GM19455 (cell line): Measurements from ENCODE around the gene MED1.
"Not testable (repeated sequence)": the region's sequence is repeated elsewhere in the genome, so short reads cannot be mapped to it uniquely, and the experiment has no call there.

ENCODE experiments used
- ATAC-seq: cut with Tn5 transposase; IDR thresholded peaks from one replicate; pipeline ENCODE4 v1.9.1; 2021; ENCODE audit not compliant: unreplicated experiment

Gene MED1

DNA sequence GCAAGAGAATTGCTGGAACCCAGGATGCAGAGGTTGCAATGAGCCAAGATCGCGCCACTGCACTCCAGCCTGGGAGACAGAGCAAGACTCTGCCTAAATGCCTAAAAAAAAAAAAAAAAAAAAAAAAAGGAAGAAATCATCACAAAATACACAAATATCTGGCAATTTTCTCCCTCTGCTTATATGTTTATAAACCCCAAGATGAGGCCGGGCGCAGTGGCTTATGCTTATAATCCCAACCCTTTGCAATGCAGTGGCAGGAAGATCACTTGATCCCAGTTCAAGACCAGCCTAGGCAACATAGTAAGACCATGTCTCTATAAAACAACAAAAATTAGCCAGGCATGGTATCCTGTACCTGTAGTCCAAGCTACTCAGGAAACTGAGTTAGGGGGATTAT, 21.5 kb downstream of the MED1 start:
- no peak for ATAC-seq

DNA sequence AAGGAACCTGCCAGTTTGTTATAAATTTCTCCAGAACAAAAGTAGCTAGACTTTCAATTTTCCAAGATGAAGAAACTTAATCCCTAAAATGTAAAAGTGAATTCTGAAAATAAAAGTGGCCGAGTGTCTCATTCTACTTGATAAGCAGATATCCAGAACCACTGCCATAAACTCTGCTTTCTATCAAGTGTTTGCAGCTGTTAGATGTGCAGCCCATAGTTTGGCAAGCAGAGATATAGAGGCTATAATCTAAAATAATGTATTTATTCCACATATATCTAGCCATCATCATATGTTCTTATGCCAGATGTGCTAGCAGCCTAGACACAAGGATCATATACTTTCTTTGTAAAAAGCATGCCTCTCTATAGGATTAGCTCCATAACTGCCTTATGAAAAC, 34.9 kb downstream of the MED1 start:
- ATAC-seq = no peak

DNA sequence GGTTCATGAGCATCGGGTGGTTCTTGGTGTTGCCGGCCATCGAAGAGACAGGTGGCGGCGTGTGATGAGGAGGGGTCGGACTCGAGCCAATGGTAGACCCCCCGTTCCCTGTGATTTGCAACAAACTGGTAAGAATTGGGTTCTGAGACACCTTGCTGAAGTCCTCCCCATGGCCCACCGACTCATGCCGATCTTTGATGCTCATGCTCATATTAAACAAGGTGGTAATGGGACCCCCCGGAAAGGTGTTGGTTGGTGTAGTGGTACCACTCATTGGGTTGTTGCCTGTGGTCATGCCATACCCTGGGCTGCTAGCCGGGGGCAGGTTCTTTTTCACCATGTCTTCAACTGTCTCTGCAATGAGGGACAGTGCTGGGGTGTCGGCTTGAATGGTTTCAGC, 40.8 kb downstream of the MED1 start:
- no peak for ATAC-seq

DNA sequence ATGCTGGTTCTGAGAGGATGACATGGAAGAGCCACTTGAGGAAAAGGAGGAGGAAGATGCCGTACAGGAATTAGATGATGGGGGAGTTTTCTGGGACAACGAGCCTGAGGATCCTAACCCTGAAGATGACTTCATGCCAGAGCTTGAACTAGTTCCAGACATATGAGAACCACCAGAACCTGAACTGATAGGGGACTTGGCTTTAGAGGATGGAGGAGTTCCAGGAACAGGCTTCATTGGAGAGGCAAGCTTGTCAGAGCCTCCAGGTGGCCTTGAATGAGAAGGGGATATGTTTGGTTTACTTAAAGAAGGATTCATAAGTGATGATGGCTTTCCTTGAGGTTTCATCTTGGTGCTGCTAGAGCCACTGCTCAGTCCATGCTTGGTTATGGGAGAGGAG, 42.7 kb downstream of the MED1 start:
- no peak for ATAC-seq

DNA sequence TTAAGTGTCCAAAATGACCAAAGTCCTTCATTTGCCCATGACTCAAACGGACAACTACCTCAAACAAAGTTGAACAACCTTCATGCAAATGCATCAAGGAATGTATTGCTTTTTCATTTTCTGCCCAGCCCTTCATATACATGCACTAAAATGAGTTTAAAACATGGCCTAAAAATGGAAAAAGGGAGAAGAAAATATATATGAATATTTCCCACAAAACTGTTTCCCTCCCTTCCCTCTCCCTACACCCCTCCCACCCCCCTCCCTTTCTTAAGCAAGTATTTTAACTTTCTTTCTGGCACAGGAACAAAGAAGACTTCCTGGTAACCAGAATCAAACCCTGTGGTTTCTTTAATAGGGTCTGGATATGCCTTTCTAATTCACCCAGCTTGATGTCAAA, 44.1 kb downstream of the MED1 start:
- ATAC-seq = no peak

DNA sequence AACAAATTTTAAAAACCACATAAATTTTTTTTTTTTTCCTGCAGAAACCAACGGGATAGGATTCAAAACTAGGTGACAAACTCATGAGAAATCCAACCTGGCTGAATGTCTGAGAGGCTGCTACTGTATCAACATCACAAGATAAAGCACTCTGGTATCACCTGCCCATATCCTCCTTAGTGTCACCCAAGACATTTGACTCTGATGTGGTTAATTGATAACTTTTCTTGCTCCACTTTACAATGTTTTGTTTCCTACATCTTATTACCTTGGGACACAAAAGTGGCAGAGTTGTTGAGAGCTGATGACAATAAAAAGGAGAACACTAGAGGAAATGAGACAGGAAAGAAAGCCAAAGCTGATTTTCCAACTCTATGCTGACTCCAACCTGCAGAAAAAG, 45.6 kb downstream of the MED1 start:
- no peak for ATAC-seq

DNA sequence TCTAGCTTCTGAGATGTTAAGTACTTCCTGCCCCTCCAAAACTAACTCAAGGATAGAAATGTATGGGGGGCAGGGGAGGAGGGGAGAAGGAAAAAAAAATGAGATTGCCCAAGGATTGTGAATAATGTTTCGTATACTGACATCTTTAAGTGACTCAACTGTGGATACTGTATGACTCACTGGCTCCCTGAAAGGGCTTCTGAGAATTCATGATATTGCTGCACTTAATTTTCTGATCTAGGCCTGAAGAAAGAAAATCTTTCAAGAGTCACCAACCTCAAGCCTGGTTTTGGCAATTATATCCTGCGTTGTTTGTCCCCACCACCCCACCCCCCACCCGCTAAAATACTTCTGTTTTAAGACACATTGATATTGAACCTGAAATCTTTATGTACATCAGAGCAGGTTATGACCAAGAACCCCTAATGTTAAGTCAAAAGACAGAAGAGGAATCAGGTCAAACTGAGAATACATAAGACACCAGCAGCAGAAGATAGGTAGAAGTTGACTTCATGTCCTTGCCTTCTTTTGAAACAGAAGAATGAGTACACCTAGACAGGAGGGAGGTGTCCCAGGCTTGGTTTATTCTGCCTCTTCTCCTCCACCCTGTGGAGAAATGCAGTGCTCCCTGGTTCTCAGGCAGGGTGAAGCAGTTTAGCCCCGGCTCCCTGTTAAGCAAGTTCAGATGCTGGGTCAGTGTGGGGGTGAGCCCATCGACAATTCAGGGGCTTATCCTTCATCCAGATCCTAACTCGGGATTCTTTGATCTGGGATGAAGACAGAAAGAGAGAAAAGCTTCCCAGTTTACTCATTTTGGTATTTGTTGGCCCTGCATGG, 46.3 kb downstream of the MED1 start:
- ATAC-seq = no peak

DNA sequence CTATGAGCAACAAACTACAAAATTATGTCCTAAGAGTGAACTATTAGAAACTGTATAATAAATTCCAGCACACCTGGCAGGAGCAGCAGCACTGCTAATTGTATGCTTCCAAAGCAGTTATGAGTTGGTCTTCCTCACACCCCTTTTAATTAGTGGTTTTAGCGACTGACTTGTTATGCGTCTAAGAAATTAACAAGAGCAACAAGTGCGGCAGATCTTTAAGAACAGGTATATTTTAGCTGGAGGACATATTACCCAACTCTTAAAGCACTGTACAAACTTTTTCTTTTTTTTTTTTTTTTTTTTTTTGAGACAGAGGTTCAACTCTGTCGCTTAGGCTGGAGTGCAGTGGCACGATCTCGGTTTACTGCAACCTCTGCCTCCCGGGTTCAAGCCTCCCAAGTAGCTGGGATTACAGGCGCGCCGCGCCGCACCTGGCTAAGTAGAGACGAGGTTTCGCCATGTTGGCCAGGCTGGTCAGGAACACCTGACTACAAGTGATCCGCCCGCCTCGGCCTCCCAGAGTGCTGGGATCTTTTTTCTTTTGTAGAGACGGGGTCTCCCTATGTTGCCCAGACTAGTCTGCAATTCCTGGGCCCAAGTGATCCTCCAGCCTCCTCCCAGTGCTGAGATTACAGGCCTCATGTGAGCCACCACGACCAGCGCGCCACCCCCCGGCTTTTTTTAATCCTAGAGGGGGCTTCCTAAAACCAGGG, 48.0 kb downstream of the MED1 start:
- no peak for ATAC-seq

DNA sequence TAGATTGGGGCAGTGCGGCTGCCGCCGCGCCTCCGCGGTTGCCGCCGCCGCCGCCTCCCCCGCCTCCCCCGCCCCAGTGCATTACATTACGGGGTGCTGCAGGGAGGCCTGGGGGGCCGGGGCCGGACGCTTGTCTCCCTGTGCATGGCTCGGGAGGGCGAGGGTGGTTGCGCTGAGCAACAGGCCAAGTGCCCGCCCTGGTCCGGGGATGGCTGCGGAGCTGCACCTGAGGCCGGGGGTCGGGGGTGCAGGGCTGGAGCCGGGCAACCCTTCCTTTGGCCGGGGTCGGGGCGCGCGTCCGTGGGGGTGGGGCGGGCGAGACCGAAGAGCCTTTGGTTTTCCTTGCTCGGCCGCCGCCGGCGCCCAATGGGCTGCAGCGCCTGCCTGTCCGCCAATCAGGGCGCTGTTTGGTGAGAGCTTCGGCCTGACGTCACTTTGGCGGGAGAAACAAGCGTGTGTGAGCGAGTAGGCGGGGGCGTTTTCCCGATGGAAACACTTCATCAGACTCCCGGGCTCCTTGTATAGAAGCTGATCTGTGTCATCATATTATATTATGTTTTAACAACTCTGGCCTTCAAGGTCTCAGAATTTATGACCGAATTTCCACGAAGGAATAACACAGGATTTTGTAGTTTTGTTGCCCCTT, 48.7 kb downstream of the MED1 start:
- ATAC-seq = peak; percentile 53

DNA sequence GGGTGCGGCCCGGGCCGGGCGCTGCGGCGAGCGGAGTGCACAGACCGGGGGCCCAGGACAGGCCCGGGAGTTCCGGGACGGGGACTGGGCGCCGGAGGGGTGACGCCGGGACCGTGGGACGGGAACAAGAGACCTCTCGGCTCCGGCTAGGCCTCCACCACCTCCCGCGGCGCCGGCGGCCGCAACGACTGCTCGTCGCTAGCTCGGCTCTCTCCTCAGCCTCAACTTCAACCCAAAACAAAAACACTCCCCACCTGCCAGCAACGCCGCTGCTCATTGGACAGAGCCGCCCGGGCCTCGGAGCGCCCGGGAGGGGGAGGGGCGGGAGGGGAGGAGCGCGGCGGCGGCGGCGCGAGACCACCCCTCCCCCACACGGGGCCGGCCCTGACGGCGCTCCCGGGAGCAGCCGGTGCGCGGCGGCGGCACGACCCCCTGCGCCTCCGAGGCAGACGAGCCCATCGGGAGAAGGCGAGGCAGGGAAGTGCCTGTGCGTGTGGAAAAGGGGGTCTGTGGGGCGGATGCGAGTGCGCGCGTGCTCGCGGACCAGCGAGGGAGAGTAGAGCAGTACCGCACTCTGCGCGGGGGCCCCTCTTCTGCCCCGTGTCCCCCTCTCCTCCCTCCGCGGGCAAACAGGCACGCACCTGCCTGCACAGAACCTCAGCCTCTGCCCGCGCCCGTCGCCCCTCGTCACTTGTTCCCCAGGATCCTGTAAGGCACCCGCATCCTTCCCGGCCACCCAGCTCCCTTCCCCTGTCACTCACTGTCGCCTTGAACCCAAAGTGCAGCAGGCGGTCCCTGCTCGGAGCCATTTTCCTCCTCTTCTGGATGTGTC, 49.4 kb downstream of the MED1 start, which contains the start of gene FBXL20:
Gene FBXL20, minus strand, starts transcription at position 215 of the 832 bp plus-strand sequence. CDS start 224 bp downstream, outside the sequence.
- peak; percentile 69 for ATAC-seq

DNA sequence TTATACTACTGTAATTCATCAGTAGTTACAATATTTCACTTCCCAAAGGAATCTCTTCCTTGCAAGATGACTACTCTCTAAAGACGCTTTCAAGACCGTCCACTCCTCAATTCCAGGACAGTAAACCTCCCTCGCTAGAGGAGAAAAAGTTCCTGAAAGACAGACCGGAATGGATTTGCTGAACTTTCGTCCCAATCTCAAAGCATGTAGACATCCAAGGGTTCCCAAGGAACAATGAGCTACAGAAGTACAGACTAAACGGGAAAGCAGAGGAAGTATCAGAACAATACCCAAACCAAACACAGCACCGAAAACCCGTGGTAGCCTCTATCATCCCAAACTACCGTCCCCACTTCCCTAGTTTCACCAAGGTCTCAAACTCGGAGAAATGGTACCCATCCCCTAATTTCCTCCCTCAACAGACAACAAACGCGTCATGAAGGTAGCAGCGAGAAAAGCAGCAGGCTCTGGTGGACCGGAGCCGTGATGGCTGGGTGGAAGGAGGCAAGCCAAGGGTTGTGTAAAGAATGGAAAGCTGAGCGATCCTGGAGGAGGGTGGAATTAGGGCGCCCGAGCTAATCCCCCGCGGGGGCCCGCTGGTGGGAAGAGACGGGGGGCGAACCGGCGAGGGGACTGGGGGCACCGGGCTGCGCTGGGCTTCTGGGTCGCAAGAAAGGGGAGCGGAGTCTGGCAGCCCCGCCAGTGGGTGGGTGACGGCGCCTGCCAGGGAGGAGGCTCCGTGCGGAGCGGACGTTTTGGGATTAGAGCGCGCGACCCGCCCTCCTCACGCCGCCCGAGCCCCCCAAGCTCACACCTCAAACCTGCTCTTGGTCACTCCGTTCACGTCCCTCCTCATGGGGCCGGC, 50.3 kb downstream of the MED1 start:
- peak; percentile 23 for ATAC-seq

DNA sequence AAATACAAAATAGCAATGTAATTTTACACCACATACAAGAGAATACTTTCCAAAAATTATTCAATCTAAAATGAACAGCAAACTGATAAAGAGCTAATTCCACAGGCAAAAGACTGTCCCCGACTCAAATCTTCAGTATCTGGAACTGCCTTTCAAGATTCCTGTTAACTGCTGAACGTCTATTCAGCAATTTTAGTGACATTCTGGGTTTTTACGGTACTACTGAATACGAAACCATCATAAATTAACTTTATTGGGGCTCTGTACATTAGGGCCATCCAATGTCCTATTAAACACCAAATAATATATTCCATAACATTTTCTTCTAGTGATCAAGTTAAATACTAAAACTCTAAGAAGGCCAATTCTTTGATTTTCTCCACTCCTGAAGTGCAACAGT, 51.3 kb downstream of the MED1 start:
- ATAC-seq = no peak

DNA sequence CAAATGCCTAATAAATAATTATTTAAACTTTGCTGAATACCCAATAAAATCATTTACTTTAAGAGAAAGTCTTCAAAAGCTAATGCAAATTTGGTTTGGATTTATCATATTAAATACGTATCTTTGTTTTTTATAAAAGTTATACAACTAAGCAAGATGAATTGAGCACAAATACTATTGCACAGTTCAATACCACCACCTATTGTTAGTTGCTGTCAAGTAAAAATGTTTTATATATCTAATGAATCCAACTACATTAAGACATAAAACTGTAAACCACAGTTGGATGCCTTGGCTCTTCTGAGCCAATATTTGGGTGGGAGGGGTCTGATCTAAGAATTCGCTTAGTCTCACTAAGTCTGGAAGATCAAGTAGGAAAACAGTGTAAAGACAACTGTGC, 57.3 kb downstream of the MED1 start:
- ATAC-seq = no peak

DNA sequence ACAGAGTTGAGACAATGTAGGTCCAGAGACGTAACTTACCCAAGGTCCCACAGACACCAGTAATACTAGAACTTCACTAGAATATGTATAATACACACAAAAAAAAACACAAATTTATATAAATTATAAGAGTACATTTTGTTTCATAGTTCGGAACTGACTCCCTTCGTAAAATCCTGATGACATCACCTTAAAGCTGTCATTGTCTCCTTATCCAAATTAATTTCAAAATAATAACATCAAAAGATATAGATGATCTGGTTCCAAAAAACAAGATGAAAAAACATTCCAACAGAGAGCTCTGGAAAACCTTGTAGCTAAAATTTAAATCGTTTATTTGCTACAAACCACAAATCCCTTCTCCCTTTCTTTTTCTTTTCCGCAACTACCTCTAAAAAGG, 59.6 kb downstream of the MED1 start:
- no peak for ATAC-seq

DNA sequence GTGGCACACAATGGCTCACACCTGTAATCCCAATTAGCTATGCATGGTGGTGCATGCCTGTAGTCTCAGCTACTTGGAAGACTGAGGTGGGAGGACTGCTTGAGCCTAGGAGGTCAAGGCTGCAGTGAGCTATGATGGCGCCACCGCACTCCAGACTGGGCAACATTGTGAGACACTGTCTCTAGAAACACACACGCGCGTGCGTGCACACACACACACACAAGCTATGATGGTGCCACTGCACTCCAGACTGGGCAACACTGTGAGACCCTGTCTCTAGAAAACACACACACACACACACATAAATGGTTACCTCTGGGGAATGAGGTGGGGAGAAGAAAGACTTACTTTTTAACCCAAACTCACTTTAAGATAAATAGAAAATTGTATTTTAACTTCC, 66.0 kb downstream of the MED1 start:
- no peak for ATAC-seq

DNA sequence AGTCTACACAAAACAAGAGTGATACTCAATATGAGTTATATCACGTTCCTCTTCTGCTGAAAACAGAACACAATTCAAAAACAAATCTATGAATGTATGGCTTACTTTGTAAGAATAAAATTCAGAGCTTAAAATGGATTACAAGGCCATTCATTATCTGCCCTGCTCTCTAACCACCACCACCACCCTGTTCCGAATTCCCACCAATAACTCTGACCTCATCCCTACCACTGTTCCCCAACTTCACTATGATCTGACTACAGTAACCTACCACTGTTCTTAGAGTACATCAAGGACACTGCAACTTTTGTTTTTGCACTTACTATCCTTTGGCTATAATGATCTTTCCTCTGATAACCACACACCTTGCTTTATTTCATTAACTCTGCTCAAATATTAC, 70.9 kb downstream of the MED1 start:
- ATAC-seq = no peak

DNA sequence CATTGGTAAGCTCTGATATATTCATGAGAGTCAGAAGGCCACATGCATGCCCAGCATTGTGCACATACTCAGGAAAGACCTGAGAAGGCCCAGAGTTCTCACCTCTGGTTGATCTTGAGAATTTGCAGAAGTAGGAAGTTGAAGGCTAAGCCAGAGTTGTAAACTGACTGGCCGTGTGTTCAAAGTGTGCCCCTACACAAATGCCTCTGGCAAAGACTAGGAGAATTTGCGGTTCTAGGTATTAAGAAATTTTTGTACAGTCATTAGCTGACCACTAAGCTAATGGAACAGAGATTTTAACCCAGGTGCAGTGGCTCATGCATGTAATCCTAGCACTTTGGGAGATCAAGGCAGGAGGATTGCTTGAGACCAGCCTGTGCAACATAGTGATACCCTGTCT, 74.6 kb downstream of the MED1 start:
- no peak for ATAC-seq

DNA sequence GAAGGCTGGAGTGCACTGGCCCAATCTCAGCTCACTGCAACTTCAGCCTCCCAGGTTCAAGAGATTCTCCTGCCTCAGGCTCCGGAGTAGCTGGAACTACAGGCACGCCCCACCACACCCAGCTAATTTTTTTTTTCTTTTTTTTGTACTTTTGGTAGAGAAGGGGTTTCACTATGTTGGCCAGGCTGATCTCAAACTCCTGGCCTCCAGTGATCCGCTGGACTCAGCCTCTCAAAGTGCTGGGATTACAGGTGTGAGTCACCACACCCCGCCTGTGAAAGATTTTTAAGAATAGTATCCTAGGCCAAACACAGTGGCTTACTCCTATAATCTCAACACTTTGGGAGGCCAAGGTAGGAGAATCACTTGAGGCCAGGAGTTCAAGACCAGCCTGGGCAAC, 83.3 kb downstream of the MED1 start:
- ATAC-seq = not testable (repeated sequence)

DNA sequence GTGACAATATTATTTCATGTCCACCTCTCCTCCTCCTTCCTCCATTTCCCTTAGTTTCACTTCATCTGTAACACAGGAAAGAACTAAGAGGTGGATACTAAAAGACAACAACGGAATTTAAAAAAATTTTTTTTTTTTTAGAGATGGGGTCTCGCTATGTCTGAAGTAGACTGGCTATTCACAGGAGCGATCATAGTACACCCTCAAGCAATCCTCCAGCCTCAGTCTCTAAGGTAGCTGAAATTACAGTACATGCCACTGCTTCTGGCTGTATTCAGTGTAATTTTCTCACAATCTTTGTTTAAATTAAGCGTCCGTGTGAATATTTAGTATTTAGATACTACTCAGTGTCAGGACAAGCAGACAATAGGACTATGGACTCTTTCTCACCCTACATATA, 85.2 kb downstream of the MED1 start:
- no peak for ATAC-seq

DNA sequence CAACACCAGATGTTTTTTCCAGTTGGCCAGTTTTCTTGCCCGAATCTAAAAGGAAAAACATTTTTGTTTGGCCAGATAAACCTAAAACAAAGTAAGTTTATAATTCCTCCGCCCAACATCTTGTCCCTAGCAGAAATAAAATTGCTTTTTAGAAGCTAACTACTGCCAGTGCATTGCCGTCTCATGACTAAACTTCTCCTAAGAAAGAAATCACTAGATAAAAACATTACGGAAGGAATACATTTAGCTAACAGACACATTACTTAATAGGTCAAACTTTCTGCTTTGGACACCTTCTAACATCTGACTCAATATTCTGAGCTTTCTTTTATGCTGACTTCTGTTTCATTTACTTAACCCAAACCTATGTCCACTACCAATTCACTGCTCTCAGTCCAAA, 85.8 kb downstream of the MED1 start:
- ATAC-seq = no peak
